B cell (primary cell): ENCODE measurements around the gene GNGT2. TPM values are rescaled to one million over a fixed set of nuclear protein-coding genes. Genes with fewer than 3 reads are reported as not detected.
A peak's percentile ranks its signal among the peaks of the same experiment; 100 is the strongest.

Experiments
- ATAC-seq: fragments of 200-7000 bp; cut with Tn5 transposase; one replicate; pipeline ENCODE4 v1.10.0; 2021; ENCODE audit warnings: low read depth, mild to moderate bottlenecking, moderate number of reproducible peaks, moderate library complexity
- CTCF ChIA-PET: fragments of 350-600 bp; sonication (Branson Sonifier 250); formaldehyde crosslinking; loops from one replicate; lab custom pipeline; 2021; ENCODE audit warnings: antibody characterized with exemption, inconsistent platforms; lab: Charles Lee
- POLR2A ChIA-PET: fragments of 350-600 bp; sonication (Branson Sonifier 250); formaldehyde crosslinking; loops from one replicate; lab custom pipeline; 2021; ENCODE audit warnings: antibody characterized with exemption; lab: Charles Lee
- DNase-seq: peaks from one replicate; pipeline ENCODE4 v3.0.0; 2013
- H2AFZ ChIP-seq: 2 replicates; pipeline ENCODE4 v1.6.1; 2012; ENCODE audit warnings: mild to moderate bottlenecking, low read depth, low read length; ENCODE audit not compliant: insufficient read depth, poor library complexity, severe bottlenecking
- H3K27ac ChIP-seq, 2 donors: 1 replicate in 1 of 2; 2 replicates in 1 of 2; pipeline ENCODE4 v1.5.1; 2012 to 2013; ENCODE audit warnings: low read length in 2 of 2, mild to moderate bottlenecking in 2 of 2, moderate library complexity in 1 of 2
- H3K27me3 ChIP-seq, 4 experiments: fragments of 200-600 bp in 1 of 4; sonication (generic) in 1 of 4; replicated peaks in 1 of 4; 1 replicate in 2 of 4; 2 replicates in 2 of 4; pipeline versions ENCODE4 v1.6.1 to v1.7.0; 2013 to 2016; ENCODE audit warnings: low read length in 3 of 4, mild to moderate bottlenecking in 2 of 4, mixed read lengths in 1 of 4, moderate library complexity in 1 of 4; ENCODE audit not compliant: insufficient read depth in 4 of 4, control insufficient read depth in 3 of 4; ENCODE audit errors: control extremely low read depth in 1 of 4
- H3K36me3 ChIP-seq, 2 experiments: replicated peaks in 1 of 2; 1 replicate in 1 of 2; 2 replicates in 1 of 2; pipeline versions ENCODE4 v1.6.1 to v1.7.1; 2013; ENCODE audit warnings: low read length in 1 of 2; ENCODE audit not compliant: insufficient read depth in 2 of 2, control insufficient read depth in 1 of 2; ENCODE audit errors: control extremely low read depth in 1 of 2, extremely low read depth in 1 of 2
- H3K4me1 ChIP-seq, 2 donors: fragments of 200-600 bp in 1 of 2; sonication (generic) in 1 of 2; 1 replicate in 1 of 2; 2 replicates in 1 of 2; pipeline versions ENCODE4 v1.5.1 to v1.6.1; 2013 to 2017; ENCODE audit warnings: low read length in 2 of 2; ENCODE audit not compliant: control insufficient read depth in 2 of 2, insufficient read depth in 2 of 2
- H3K4me2 ChIP-seq: replicated peaks from 2 replicates; pipeline ENCODE3; 2012; ENCODE audit warnings: mild to moderate bottlenecking, low read depth, low read length; ENCODE audit not compliant: poor library complexity, severe bottlenecking
- H3K4me3 ChIP-seq, 5 experiments: fragments of 200-600 bp in 1 of 5; sonication (generic) in 1 of 5; 1 replicate in 3 of 5; 2 replicates in 2 of 5; pipeline versions ENCODE4 v1.5.1 to v1.7.0; 2011 to 2016; ENCODE audit warnings: low read length in 4 of 5, mild to moderate bottlenecking in 4 of 5, low read depth in 2 of 5, control low read depth in 1 of 5, moderate library complexity in 1 of 5; ENCODE audit not compliant: insufficient read depth in 1 of 5; ENCODE audit errors: control extremely low read depth in 1 of 5, extremely low read depth in 1 of 5
- H3K79me2 ChIP-seq: fragments of 200-600 bp; sonication (generic); one replicate; pipeline ENCODE4 v1.6.0; 2016; ENCODE audit warnings: low read length; ENCODE audit not compliant: control insufficient read depth, insufficient read depth
- H3K9ac ChIP-seq: fragments of 200-600 bp; sonication (generic); 2 replicates; pipeline ENCODE4 v1.6.1; 2017; ENCODE audit warnings: mild to moderate bottlenecking, low read length, moderate library complexity
- H3K9me3 ChIP-seq, 3 donors: one replicate each; pipeline versions ENCODE4 v1.6.1 to v1.7.1; 2013; ENCODE audit warnings: low read length in 2 of 3; ENCODE audit not compliant: control insufficient read depth in 2 of 3, insufficient read depth in 1 of 3; ENCODE audit errors: control extremely low read depth in 1 of 3
- H4K20me1 ChIP-seq: 2 replicates; pipeline ENCODE4 v1.6.0; 2012; ENCODE audit warnings: mild to moderate bottlenecking, low read length; ENCODE audit not compliant: insufficient read depth, control insufficient read depth, poor library complexity, severe bottlenecking
- H3K27ac Mint-ChIP-seq: one replicate; pipeline ENCODE4 v1.8.0; 2021; ENCODE audit warnings: mixed read lengths
- H3K27me3 Mint-ChIP-seq: one replicate; pipeline ENCODE4 v1.8.0; 2021; ENCODE audit warnings: mixed read lengths
- H3K4me1 Mint-ChIP-seq: one replicate; pipeline ENCODE4 v1.8.0; 2021; ENCODE audit warnings: mixed read lengths
- H3K4me3 Mint-ChIP-seq: one replicate; pipeline ENCODE4 v1.8.0; 2021; ENCODE audit warnings: mixed read lengths
- H3K9me3 Mint-ChIP-seq: one replicate; pipeline ENCODE4 v1.8.0; 2022; ENCODE audit warnings: mixed read lengths; ENCODE audit not compliant: insufficient read depth
- EZH2 ChIP-seq: IDR thresholded peaks from 2 replicates; pipeline ENCODE4 v1.6.1; 2012; ENCODE audit warnings: borderline replicate concordance, low read depth, mild to moderate bottlenecking, moderate library complexity, low read length; ENCODE audit not compliant: insufficient read depth, poor library complexity, severe bottlenecking
- WGBS: methylation state at CpG from one replicate; pipeline ENCODE4 v1.1.5; 2013; ENCODE audit warnings: missing lambda C conversion rate; ENCODE audit not compliant: insufficient coverage; 5-methylcytosine and 5-hydroxymethylcytosine counted together
- intact Hi-C: fragments of 100-400 bp; cut with micrococcal nuclease; formaldehyde crosslinking; loops from one replicate; pipeline ENCODE4 v1.10.0; 2022
- polyA plus RNA-seq: library from polyadenylated mRNA; depleted of rRNA; stranded (reverse); fragments of >200 nt; gene quantifications from 2 replicates; pipeline ENCODE4 v1.2.3, GENCODE V29; 2012
- total RNA-seq, 2 donors: library from RNA; stranded (reverse); fragments of 120-200 nt in 1 of 2; gene quantifications; 1 replicate in 1 of 2; 2 replicates in 1 of 2; pipeline versions ENCODE4 v1.2.3 to v1.2.4, GENCODE V29; 2013 to 2022
- TF ChIP-seq, protein P1 (sequence below): fragments of 200-600 bp; IDR thresholded peaks from one replicate; pipeline ENCODE4 v1.8.0; 2022; ENCODE audit warnings: antibody characterized with exemption, mild to moderate bottlenecking

Gene GNGT2
- total and polyA plus RNA-seq, 2 donors (not counting 1 experiment from before 2014, with no cell fraction given): 5.1 to 11.1 TPM

GRCh38 chr17:49213399-49213798, 3.0 kb upstream of the GNGT2 start:
- POLR2A ChIA-PET: interaction anchor here (0.6 to 1.2 kb wide), 3 partner anchors 10 to 101 kb away, joined by 3 read pairs; no protein-coding TSS in a partner anchor
- Histone ChIP-seq H3K27ac (peak overlapping the region; percentile 4 to 64), H3K9me3 (no peaks in the 10 kb centered on the region), H3K4me3 (peak overlapping the region in 3 of 5 experiments; percentile 2 to 13 (median 4)), H2AFZ (no peak overlapping the region), H3K27me3 (no peaks in the 10 kb centered on the region), H3K9ac (peak overlapping the region; percentile 2), H3K4me1 (peaks cover 89 to 100% of the 10 kb centered on the region in 2 donors), H3K36me3 (peaks cover 3 to 7% of the 10 kb centered on the region in 2 experiments), H3K4me2 (peak overlapping the region; percentile 74), H4K20me1 (peaks cover 10% of the 10 kb centered on the region), H3K79me2 (peaks cover 84% of the 10 kb centered on the region)
- WGBS: 0% methylated on average over 5 of the region's 5 CpGs
- TF ChIP-seq, protein P1, sequence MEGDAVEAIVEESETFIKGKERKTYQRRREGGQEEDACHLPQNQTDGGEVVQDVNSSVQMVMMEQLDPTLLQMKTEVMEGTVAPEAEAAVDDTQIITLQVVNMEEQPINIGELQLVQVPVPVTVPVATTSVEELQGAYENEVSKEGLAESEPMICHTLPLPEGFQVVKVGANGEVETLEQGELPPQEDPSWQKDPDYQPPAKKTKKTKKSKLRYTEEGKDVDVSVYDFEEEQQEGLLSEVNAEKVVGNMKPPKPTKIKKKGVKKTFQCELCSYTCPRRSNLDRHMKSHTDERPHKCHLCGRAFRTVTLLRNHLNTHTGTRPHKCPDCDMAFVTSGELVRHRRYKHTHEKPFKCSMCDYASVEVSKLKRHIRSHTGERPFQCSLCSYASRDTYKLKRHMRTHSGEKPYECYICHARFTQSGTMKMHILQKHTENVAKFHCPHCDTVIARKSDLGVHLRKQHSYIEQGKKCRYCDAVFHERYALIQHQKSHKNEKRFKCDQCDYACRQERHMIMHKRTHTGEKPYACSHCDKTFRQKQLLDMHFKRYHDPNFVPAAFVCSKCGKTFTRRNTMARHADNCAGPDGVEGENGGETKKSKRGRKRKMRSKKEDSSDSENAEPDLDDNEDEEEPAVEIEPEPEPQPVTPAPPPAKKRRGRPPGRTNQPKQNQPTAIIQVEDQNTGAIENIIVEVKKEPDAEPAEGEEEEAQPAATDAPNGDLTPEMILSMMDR: no peak
- no peak for TF ChIP-seq EZH2
- H3K27me3 Mint-ChIP-seq: no peaks in the 10 kb centered on the region
- no peaks in the 10 kb centered on the region for H3K9me3 Mint-ChIP-seq
- ATAC-seq (peak; percentile 31), DNase-seq (peak; percentile 73)
- peak overlapping the region; percentile 88 for H3K4me3 Mint-ChIP-seq
- intact Hi-C loops: no loop called here
- H3K27ac Mint-ChIP-seq: peak overlapping the region; percentile 97
- peaks cover 86% of the 10 kb centered on the region for H3K4me1 Mint-ChIP-seq
- CTCF ChIA-PET: interaction anchor here (1.8 to 11.9 kb wide), 4 partner anchors 9 to 20 kb away, joined by 5 to 140 read pairs (median 22); partner anchors contain the start of gene PHOSPHO1

DNA sequence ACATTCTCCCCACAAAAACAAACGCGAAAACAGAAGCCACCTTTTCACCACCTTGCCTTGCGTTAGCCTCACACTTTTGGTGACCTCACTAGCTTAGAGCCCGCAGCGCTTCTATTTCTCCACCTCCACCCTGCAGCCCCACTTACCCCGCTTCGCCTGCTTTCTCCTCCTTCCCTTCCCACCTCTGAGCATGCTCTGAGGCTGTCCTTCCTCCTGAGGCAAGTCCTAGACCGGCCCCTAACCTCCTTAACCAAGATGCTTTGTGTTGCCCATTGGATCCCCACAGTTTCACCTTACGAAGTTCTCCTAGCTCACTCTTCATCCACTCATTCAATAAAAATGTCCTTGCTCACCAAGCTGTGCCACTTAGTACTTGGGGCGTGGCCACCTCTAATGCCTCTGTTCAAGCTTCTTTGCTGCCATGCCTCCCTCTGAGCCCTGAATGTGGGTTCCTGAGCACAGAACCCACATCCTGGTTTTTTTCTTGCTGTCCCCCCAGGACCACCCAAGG, 1.3 kb downstream of the GNGT2 start:
- WGBS: 98% methylated on average over 10 of the region's 10 CpGs
- H4K20me1 ChIP-seq: peaks cover 9% of the 10 kb centered on the region
- H3K4me2 ChIP-seq: peak overlapping the region; percentile 88
- DNase-seq: no peak
- Mint-ChIP-seq H3K27ac (peak overlapping the region; percentile 89), H3K9me3 (no peaks in the 10 kb centered on the region), H3K4me3 (peak overlapping the region; percentile 85), H3K4me1 (peaks cover 49% of the 10 kb centered on the region), H3K27me3 (no peaks in the 10 kb centered on the region)
- H3K4me3 ChIP-seq: no peak overlapping the region
- no peaks in the 10 kb centered on the region for H3K9me3 ChIP-seq
- intact Hi-C loops: no loop called here
- peaks cover 61% of the 10 kb centered on the region for H3K79me2 ChIP-seq
- POLR2A ChIA-PET: interaction anchor here (0.9 kb wide), 1 partner anchor 10 kb away, joined by 4 read pairs; no protein-coding TSS in a partner anchor
- H3K36me3 ChIP-seq: peaks cover 0 to 3% of the 10 kb centered on the region in 2 experiments
- H3K9ac ChIP-seq: no peak overlapping the region
- no peak for ATAC-seq
- TF ChIP-seq EZH2: no peak
- TF ChIP-seq, protein P1: no peak
- H3K4me1 ChIP-seq: peaks cover 49 to 58% of the 10 kb centered on the region in 2 donors
- CTCF ChIA-PET: interaction anchor here (1.0 to 11.9 kb wide), 7 partner anchors 10 to 29 kb away, joined by 3 to 140 read pairs (median 5); partner anchors contain the start of gene PHOSPHO1
- H3K27me3 ChIP-seq: no peaks in the 10 kb centered on the region
- H2AFZ ChIP-seq: no peak overlapping the region
- H3K27ac ChIP-seq: peak overlapping the region in 1 of 2 donors; percentile 82
